ENCODE data around the gene ATL2. TPM values are rescaled to one million over a fixed set of nuclear protein-coding genes. Genes with fewer than 3 reads are reported as not detected.

The ATL2 gene
- total RNA-seq, 1 donor from 2014 or later = 77.5 TPM

GRCh38 chr2:38360177-38360576 lies 16.9 kb downstream of the ATL2 start:
- no peak for DNase-seq (ENCODE audit: low read depth)
- TF ChIP-seq CTCF (conservative IDR thresholded peaks at IDR 0.05; ENCODE audit: low read depth, low read length) = no peak
- no peak overlapping the region for H3K4me3 ChIP-seq (ENCODE audit: low read depth, low read length)

GRCh38 chr2:38353402-38353801 lies 23.7 kb downstream of the ATL2 start:
- H3K4me3 ChIP-seq (ENCODE audit: low read depth, low read length) = no peak overlapping the region
- no peak for TF ChIP-seq CTCF (conservative IDR thresholded peaks at IDR 0.05; ENCODE audit: low read depth, low read length)
- DNase-seq (ENCODE audit: low read depth) = no peak

GRCh38 chr2:38352336-38352735 lies 24.7 kb downstream of the ATL2 start:
- no peak for TF ChIP-seq CTCF (conservative IDR thresholded peaks at IDR 0.05; ENCODE audit: low read depth, low read length)
- no peak overlapping the region for H3K4me3 ChIP-seq (ENCODE audit: low read depth, low read length)
- no peak for DNase-seq (ENCODE audit: low read depth)

- no peak overlapping the region for H3K4me3 ChIP-seq (ENCODE audit: low read depth, low read length)
- TF ChIP-seq CTCF (conservative IDR thresholded peaks at IDR 0.05; ENCODE audit: low read depth, low read length) = no peak
- DNase-seq (ENCODE audit: low read depth) = no peak
These were observed 31.6 kb downstream of the ATL2 start for GRCh38 chr2:38345323-38346038.

GRCh38 chr2:38344813-38345212 lies 32.3 kb downstream of the ATL2 start:
- no peak for DNase-seq (ENCODE audit: low read depth)
- TF ChIP-seq CTCF (conservative IDR thresholded peaks at IDR 0.05; ENCODE audit: low read depth, low read length) = no peak
- H3K4me3 ChIP-seq (ENCODE audit: low read depth, low read length) = no peak overlapping the region

- H3K4me3 ChIP-seq (ENCODE audit: low read depth, low read length) = no peak overlapping the region
- no peak for TF ChIP-seq CTCF (conservative IDR thresholded peaks at IDR 0.05; ENCODE audit: low read depth, low read length)
- DNase-seq (ENCODE audit: low read depth) = no peak
These were observed 33.9 kb downstream of the ATL2 start for GRCh38 chr2:38343212-38343611.

- no peak overlapping the region for H3K4me3 ChIP-seq (ENCODE audit: low read depth, low read length)
- TF ChIP-seq CTCF (conservative IDR thresholded peaks at IDR 0.05; ENCODE audit: low read depth, low read length) = no peak
- no peak for DNase-seq (ENCODE audit: low read depth)
These were observed 40.5 kb downstream of the ATL2 start for GRCh38 chr2:38336621-38337020.

Measured in epithelial cell of proximal tubule (primary cell).